PC-9 (cell line): Measurements from ENCODE around the gene ZNF865. TPM values are rescaled to one million over a fixed set of nuclear protein-coding genes. Genes with fewer than 3 reads are reported as not detected.

Experiments used
- BruUV-seq: library from RNA; stranded (reverse); fragments of 400-500 nt; replicated peaks from 2 replicates; lab custom pipeline; 2021; lab: Mats Ljungman, UMichigan
- CTCF ChIA-PET: fragments of 300-600 bp; sonication (Branson Sonifier 250); formaldehyde crosslinking; loops from one replicate; lab custom pipeline; 2022; ENCODE audit warnings: antibody characterized with exemption; lab: Charles Lee
- POLR2A ChIA-PET: fragments of 300-600 bp; sonication (Branson Sonifier 250); formaldehyde crosslinking; loops from one replicate; lab custom pipeline; 2022; ENCODE audit warnings: antibody characterized with exemption; ENCODE audit not compliant: unreplicated experiment; lab: Charles Lee
- DNase-seq, 2 experiments: peaks; one replicate each; pipeline versions ENCODE4 v3.0.0 to v3.0.0-alpha.2; 2015 to 2022; ENCODE audit warnings: mixed read lengths in 1 of 2
- H2AFZ ChIP-seq: fragments of 200-600 bp; sonication (generic); 2 replicates; pipeline ENCODE4 v1.8.1; 2017; ENCODE audit warnings: antibody characterized with exemption
- H3F3A ChIP-seq: fragments of 200-600 bp; sonication (generic); 2 replicates; pipeline ENCODE4 v1.8.1; 2017; ENCODE audit warnings: antibody characterized with exemption, mild to moderate bottlenecking, low read depth; ENCODE audit not compliant: insufficient read depth
- H3K27ac ChIP-seq: fragments of 200-600 bp; sonication (generic); 2 replicates; pipeline ENCODE4 v1.6.1; 2016; ENCODE audit warnings: mixed run types
- H3K27me3 ChIP-seq: fragments of 200-600 bp; sonication (generic); 2 replicates; pipeline ENCODE4 v1.6.1; 2016; ENCODE audit warnings: low read depth, mixed run types; ENCODE audit not compliant: insufficient read depth
- H3K36me3 ChIP-seq: fragments of 200-600 bp; sonication (generic); 2 replicates; pipeline ENCODE4 v1.6.1; 2016; ENCODE audit warnings: low read depth, mixed run types
- H3K4me1 ChIP-seq: fragments of 200-600 bp; sonication (generic); replicated peaks from 2 replicates; pipeline ENCODE4 v1.6.1; 2016; ENCODE audit warnings: mixed run types; ENCODE audit not compliant: insufficient read depth
- H3K4me2 ChIP-seq: fragments of 200-600 bp; sonication (generic); 2 replicates; pipeline ENCODE4 v1.6.1; 2017; ENCODE audit warnings: mixed run types
- H3K4me3 ChIP-seq: fragments of 200-600 bp; sonication (generic); 2 replicates; pipeline ENCODE4 v1.6.1; 2016; ENCODE audit warnings: mixed run types
- H3K79me2 ChIP-seq: fragments of 200-600 bp; sonication (generic); 2 replicates; pipeline ENCODE4 v1.6.1; 2017; ENCODE audit warnings: low read depth, mixed run types
- H3K9me2 ChIP-seq: fragments of 200-600 bp; sonication (generic); 2 replicates; pipeline ENCODE4 v1.8.1; 2017; ENCODE audit warnings: mild to moderate bottlenecking; ENCODE audit not compliant: insufficient read depth
- H3K9me3 ChIP-seq: fragments of 200-600 bp; sonication (generic); 2 replicates; pipeline ENCODE4 v1.8.1; 2016; ENCODE audit warnings: low read depth; ENCODE audit not compliant: insufficient read depth
- H4K20me1 ChIP-seq: fragments of 200-600 bp; sonication (generic); 2 replicates; pipeline ENCODE4 v1.8.1; 2017; ENCODE audit not compliant: insufficient read depth
- CTCF ChIP-seq: fragments of 200-600 bp; sonication (generic); conservative IDR thresholded peaks from 2 replicates; pipeline ENCODE4 v1.6.1; 2017; ENCODE audit warnings: mixed run types, antibody characterized with exemption, mild to moderate bottlenecking, moderate library complexity
- EZH2 ChIP-seq: fragments of 200-600 bp; sonication (generic); IDR thresholded peaks from 2 replicates; pipeline ENCODE4 v1.8.0; 2017; ENCODE audit warnings: antibody characterized with exemption, low read depth
- intact Hi-C: fragments of 100-400 bp; cut with micrococcal nuclease; formaldehyde crosslinking; loops from one replicate; pipeline ENCODE4 v1.10.0; 2022; ENCODE audit not compliant: unreplicated experiment
- total RNA-seq: library from RNA; stranded (reverse); gene quantifications from 2 replicates; pipeline ENCODE4 v1.2.3, GENCODE V29; 2021

The ZNF865 gene
- total RNA-seq, 1 experiment from 2014 or later, result 26.8 TPM

DNA sequence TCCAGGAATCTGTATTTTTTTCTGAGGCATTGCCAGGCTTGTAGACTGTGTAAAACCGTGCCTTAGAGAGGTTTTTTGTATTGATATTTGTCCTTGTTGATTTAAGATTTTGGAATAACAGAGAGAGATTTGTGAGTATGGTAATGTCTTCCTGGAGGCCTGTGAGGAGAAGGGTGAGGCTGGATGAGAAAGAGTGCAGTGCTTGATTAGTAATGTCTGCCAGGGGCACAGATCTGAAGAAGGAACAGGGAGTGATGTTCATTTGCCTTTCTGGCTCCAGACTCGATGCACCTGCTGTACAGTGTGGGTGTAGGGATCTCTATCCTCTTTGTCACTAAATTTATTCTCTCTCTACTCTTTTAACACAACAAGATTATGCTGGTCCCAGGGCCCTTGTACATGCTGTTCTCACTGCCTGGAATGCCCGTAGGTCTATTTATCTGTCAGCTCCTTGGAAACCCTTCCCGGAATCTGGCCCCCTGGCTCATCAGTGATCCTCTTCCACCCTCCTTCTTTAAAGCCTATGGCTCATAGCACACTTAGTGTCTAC, 10.4 kb upstream of the ZNF865 start:
- DNase-seq, result peak in 1 of 2 experiments; percentile 29

DNA sequence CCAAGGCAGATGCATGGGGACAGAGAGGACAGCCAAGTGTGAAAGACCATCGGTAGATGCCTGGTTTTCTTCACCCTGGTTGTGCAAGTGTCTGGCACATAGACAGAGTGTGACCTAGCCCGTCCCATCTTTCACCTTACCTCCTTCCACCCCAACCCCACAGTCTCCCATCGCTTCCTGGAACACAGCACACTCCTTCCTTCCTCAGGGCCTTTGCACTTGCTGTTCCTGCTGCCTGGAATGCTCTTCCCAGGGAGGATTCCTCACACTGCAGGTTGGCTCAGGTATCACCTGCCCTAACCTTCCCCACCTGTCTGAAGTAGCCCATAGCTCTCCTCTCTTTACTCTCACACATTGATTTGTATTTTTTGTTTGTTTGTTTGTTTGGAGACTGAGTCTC, 9.1 kb upstream of the ZNF865 start:
- peak in 1 of 2 experiments; percentile 11 for DNase-seq
- BruUV-seq, result no TSS peak
- peaks cover 4% of the 10 kb centered on the region; the same call in 1 of the 2 replicates for H3K36me3 ChIP-seq
- no peak overlapping the region for H2AFZ ChIP-seq
- H3K27ac ChIP-seq, result no peak overlapping the region
- H3K27me3 ChIP-seq, result no peaks in the 10 kb centered on the region
- H3K4me3 ChIP-seq, result no peak overlapping the region
- TF ChIP-seq EZH2, result no peak
- TF ChIP-seq CTCF, result no peak
- intact Hi-C loops, result loop anchor here (5.0 kb wide), 1 partner anchor 429 kb away; the partner anchor contains the start of gene DNAAF3
- H3K4me2 ChIP-seq, result no peak overlapping the region
- CTCF ChIA-PET, result no interaction called here
- H3K4me1 ChIP-seq, result 0 out of 2 replicates have a peak, but pooled peaks cover 6% of the 10 kb centered on the region
- H3K9me2 ChIP-seq, result no peaks in the 10 kb centered on the region
- H3K79me2 ChIP-seq, result peaks cover 11% of the 10 kb centered on the region
- peaks cover 24% of the 10 kb centered on the region; the same call in 1 of the 2 replicates for H3F3A ChIP-seq
- no peaks in the 10 kb centered on the region for H3K9me3 ChIP-seq
- H4K20me1 ChIP-seq, result no peaks in the 10 kb centered on the region
- POLR2A ChIA-PET, result no interaction called here

More for the DNA sequence above, 10.4 kb upstream of the ZNF865 start:
- ChIA-PET CTCF (no interaction called here), POLR2A (interaction anchor here (0.6 to 0.7 kb wide), 3 partner anchors 8 to 532 kb away, joined by 3 to 5 read pairs (median 4); partner anchors contain the start of gene RDH13)
- Histone ChIP-seq H3F3A (peaks cover 29% of the 10 kb centered on the region), H3K4me1 (no peaks in the 10 kb centered on the region), H3K27ac (no peak overlapping the region), H3K4me3 (no peak overlapping the region), H3K79me2 (0 out of 2 replicates have a peak, but pooled peaks cover 3% of the 10 kb centered on the region), H4K20me1 (no peaks in the 10 kb centered on the region), H3K4me2 (no peak overlapping the region), H3K9me2 (no peaks in the 10 kb centered on the region), H2AFZ (no peak overlapping the region), H3K9me3 (no peaks in the 10 kb centered on the region), H3K36me3 (peaks cover 4% of the 10 kb centered on the region; the same call in 1 of the 2 replicates), H3K27me3 (no peaks in the 10 kb centered on the region)
- TF ChIP-seq EZH2, result no peak
- intact Hi-C loops, result loop anchor here (5.0 kb wide), 1 partner anchor 428 kb away; the partner anchor contains the start of gene DNAAF3
- no TSS peak for BruUV-seq

- intact Hi-C loops, result loop anchor here (5.0 kb wide), 1 partner anchor 430 kb away; the partner anchor contains the start of gene DNAAF3
- H3K79me2 ChIP-seq, result peaks cover 18% of the 10 kb centered on the region
- H3K4me1 ChIP-seq, result 0 out of 2 replicates have a peak, but pooled peaks cover 7% of the 10 kb centered on the region
- peaks cover 27% of the 10 kb centered on the region; the same call in 1 of the 2 replicates for H3F3A ChIP-seq
- ChIA-PET POLR2A (interaction anchor here (0.6 kb wide), 1 partner anchor 1647 kb away, joined by 3 read pairs; no protein-coding TSS in a partner anchor), CTCF (no interaction called here)
- no peaks in the 10 kb centered on the region for H4K20me1 ChIP-seq
- H3K27me3 ChIP-seq, result no peaks in the 10 kb centered on the region
- BruUV-seq, result no TSS peak
- H3K4me3 ChIP-seq, result no peak overlapping the region
- peak in 1 of 2 experiments; percentile 30 for DNase-seq
- TF ChIP-seq EZH2 (no peak), CTCF (no peak)
- H3K9me3 ChIP-seq, result no peaks in the 10 kb centered on the region
- H3K4me2 ChIP-seq, result no peak overlapping the region
- H3K27ac ChIP-seq, result no peak overlapping the region
- H3K36me3 ChIP-seq, result peaks cover 4% of the 10 kb centered on the region; the same call in 1 of the 2 replicates
- no peak overlapping the region for H2AFZ ChIP-seq
- no peaks in the 10 kb centered on the region for H3K9me2 ChIP-seq
Measured at GRCh38 chr19:55597501-55597921, 7.9 kb upstream of the ZNF865 start.
